GM21723 (cell line): Measurements from ENCODE around the gene TRAK1.

Experiments
- ATAC-seq: cut with Tn5 transposase; IDR thresholded peaks from one replicate; pipeline ENCODE4 v1.9.1; 2021; ENCODE audit warnings: mild to moderate bottlenecking, moderate library complexity; ENCODE audit not compliant: unreplicated experiment

The TRAK1 gene

DNA sequence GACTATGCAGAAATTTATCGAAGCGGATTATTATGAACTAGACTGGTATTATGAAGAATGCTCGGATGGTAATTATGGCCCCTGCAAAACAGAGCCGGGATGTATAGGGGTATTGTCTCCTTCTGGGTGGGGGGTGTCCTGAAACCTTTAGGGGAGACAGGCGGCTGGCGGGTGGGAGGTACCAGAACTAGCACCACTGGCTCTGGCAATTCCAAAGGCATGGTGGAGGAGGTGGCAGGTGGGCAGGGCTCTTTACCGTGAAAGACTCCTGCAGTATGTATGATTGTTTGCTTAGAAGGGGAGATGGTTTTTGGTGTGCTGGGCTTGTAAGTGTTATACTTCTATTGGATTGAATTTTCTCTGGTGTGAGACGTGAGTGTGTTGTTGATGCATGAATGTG lies 58.4 kb downstream of the TRAK1 start:
- no peak for ATAC-seq

DNA sequence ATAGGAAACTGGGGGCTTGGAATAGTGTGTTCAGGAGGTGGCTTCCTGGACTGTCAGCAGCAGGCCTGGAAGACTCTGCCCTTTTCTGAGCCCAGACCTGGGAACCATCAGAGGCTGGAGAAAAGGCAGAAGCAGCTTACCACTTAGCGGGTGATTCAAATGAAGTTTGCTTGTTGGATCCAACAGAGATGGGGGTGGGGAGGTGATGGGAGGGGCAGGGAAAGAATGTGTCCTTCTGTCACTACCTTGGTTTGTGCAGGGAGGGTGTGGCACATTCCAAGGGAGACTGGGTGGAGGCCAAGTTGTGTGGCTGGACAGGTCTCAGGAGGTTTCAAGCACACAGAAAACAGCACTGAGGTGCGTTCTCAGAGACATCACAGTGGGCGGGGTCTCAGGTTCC lies 58.8 kb downstream of the TRAK1 start:
- no peak for ATAC-seq

DNA sequence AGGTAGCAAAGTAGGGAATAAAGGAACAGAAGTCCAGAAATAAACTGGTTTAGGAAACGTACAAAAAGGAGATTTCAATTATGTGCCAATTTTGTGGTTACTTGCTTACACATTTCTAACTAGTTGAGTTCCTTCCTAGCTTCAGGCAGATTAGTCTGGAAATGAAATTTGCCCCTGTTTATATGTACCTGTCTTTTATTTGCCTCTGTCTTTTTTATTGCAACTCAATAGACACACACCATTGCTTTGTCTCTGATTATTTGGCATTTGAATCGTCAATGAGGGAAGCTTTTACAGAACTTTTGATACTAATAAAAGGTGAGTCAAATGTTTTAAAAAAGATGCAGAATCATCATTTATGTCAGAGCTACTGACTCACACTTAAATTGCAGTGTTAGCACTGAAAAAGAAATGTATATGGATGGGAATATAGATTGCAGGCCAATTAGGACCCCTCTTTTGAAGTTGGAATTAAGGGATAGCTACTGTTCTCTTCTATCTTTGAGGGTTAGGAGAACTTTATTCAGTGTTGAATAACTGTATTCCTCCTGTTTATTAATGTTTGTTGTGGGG lies 60.5 kb downstream of the TRAK1 start:
- no peak for ATAC-seq

- ATAC-seq = no peak
Measured at GRCh38 chr3:42152193-42152592, 61.0 kb downstream of the TRAK1 start.

- ATAC-seq = no peak
Measured at GRCh38 chr3:42153039-42153438, 61.9 kb downstream of the TRAK1 start.

DNA sequence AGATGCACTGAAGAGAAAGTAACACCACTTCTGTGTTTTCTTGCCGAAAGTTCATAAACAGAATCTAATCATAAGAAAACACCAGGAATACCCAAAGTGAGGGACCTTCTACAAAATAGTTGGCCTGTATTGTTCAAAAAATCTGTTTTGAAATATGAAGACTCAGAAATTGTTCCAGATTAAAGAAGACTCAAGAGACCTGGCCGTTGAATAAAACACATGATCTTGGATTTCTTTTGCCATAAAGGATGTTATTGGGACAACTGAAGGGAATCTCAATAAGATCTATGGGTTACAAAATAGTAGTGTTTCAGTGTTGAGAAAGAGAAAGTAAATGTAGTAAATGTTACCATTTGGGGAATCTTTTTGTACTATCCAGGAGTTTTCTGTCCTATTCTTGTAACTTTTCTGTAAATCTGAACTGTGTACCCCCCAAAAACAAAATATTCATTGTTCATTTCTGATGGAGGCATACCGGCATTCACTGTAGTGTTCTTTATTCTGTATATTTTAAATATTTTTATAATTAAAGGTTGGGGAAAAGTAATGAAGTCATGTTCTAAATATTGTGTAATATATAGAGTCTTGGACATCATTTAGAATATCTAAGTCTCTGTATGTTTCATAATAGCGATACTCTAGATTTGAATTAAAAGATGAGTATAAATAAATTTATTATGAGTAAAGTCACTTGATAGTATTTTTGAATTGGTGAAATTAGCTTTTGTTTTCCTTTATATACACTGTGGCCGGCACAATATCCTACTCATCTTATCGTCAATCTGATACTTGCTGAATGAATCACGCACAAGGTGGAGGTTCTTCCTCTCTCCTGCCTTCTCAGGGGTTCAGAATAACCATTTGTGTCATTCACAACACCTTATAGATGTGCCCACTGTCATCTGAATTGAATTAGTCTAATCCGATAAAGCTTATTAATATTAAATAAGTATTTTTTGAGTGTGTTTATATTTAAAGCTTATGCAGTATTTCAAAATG lies 66.7 kb downstream of the TRAK1 start:
- no peak for ATAC-seq

DNA sequence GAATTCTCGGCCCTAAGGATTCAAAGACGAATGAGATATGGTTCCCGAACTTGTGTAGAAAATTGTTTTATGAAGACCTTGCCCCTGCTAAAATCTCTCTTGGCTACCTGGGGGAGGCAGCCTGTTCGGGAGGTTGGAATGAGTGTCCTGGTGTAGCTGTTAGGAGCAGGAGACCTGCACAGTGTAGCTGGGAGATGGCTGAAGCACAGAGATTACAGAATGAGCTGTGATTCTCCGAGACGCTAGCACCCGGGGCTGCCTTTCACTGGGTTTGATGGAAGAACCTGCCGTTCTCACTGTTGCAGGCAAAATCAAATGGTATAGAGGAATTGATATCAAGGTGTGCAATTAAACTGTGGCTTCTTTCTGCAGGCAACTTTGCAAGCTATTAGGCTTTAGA lies 68.0 kb downstream of the TRAK1 start:
- ATAC-seq = no peak

GRCh38 chr3:42159706-42160472 lies 68.7 kb downstream of the TRAK1 start:
- peak; percentile 91 for ATAC-seq

DNA sequence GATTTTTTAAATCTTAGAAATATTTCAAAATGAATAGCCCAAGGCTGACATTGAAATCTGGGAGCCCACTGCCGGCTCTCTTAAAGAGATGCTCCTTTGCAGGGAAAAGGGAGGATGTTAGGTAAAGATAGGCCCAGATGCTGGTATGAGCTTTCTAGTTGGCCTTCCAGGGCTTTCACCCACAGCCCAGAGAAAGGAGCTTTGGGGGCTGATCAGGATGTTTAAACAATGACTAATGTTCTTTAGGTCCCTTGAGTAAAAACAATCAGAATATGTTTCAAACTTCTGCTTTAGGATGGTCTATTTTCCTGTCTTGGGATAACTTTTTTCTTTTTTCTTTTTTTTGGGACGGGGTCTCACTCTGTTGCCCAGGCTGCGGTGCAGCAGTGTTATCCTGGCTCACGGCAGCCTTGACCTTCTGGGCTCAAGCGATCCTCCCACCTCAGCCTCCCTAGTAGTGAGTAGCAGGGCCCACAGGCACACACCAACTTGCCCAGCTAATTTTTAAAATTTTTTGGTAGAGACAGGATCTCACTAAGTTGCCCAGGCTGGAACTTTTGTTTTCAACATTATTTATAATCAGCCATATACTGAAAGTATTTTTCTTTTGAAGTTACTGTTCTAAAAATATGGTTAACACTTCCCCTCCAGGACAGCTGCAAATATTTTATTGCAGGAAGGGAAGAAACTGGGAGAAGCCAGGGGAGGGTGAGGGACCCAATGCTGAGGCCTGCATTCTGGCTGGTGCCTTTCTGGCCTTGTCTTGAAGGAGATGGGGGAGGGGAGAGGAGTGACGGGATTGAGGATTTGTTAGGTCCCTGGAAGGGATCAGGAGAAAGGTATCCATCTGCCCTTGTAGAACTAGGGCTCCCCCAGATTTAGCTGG lies 70.1 kb downstream of the TRAK1 start:
- no peak for ATAC-seq

GRCh38 chr3:42162462-42162861 lies 71.3 kb downstream of the TRAK1 start:
- no peak for ATAC-seq

DNA sequence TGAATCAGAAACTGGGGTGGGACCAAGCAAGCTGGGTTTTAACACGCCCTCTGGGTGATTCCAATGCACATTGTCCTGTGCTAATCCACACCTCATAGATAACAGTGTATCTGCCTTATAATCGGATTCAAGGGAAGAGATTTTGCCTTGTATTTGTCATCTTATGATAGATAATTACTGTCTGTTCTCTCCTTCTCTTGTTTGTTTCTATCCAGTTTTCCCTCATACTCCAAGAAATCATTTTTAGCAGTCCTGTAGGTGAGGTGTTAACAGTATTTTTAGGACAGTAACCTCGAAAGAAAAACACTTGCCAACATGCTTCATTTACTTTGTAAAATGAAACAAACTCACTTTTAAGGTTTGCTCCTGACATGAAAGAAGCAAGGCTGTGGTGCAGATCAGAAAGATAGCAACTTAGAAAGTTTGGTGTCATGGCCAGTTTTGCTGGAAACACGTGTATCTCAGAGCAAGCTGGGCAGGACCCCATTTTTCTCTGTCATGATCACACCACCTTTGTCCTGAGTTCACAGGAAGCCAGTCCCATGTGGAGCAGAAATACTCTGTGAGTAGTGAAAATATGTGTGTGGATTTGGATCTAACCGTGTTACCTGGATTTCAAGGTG lies 72.6 kb downstream of the TRAK1 start:
- ATAC-seq = no peak

GRCh38 chr3:42164656-42165055 lies 73.5 kb downstream of the TRAK1 start:
- ATAC-seq = no peak

GRCh38 chr3:42165211-42165610 lies 74.1 kb downstream of the TRAK1 start:
- ATAC-seq = no peak

GRCh38 chr3:42166214-42166613 lies 75.1 kb downstream of the TRAK1 start:
- ATAC-seq = no peak

- no peak for ATAC-seq
Measured at GRCh38 chr3:42166662-42167300, 75.6 kb downstream of the TRAK1 start.

DNA sequence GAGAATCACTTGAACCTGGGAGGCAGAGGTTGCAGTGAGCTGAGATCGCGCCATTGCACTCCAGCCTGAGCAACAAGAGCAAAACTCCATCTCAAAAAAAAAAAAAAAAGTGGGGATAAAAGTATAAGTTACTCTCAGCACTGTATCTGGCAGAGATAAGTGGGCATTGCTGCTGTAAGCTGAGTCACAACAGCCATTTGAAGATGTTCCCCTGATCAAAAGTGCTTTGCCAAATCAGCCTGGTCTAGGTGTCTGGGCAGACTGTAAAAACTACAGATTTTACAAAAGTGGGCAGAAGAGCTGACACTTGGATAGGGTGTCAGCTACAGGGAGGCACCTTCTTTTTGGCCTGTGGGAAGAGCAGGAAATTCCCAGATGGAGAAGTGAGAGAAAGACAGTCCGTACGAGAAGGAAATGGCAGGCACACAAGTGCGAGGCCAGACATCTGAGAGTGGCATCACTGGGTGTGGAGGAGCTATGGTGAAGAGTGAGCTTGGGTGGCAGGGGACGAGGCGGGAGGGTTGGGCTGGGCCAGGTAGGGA lies 78.5 kb downstream of the TRAK1 start:
- ATAC-seq = no peak

- ATAC-seq = no peak
Measured at GRCh38 chr3:42172047-42172654, 81.0 kb downstream of the TRAK1 start.

DNA sequence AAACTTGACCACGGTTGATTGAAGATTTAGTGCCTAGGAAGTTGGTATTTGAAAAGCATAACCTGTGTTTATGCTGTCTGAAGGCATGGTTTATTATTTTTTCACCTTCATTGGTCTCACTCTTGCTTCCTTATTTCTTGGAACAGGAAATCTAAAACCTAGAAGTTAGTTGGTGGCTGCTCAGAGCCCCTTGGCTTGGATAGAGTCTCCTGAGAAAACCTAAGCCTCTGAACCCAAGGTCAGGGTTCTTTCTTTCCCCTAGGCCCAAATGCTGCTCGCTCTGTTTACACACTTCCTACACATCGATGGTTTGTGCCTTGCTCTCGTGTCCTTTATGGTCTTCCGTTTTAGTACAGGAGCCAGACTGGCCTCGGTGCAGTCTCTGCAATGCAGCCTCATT lies 82.2 kb downstream of the TRAK1 start:
- no peak for ATAC-seq
